ENCODE data around the gene BAIAP2. TPM values are rescaled to one million over a fixed set of nuclear protein-coding genes. Genes with fewer than 3 reads are reported as not detected.
"Not testable (repeated sequence)": the region's sequence is repeated elsewhere in the genome, so short reads cannot be mapped to it uniquely, and the experiment has no call there.

The BAIAP2 gene
- total and polyA plus RNA-seq, 5 donors, result 20.5 to 39.5 (median 32.8) TPM

GRCh38 chr17:81025065-81025740 is 9.7 kb upstream of the BAIAP2 start:
- intact Hi-C loops (cut with DNase I), result loop anchor here in 2 of 4 donors (2.0 to 5.0 kb wide), 2 partner anchors 72 to 76 kb away; no protein-coding TSS in a partner anchor
- Histone ChIP-seq H3K27me3 (ENCODE audit: control insufficient read depth, insufficient read depth) (no peaks in the 10 kb centered on the region), H3K4me3 (ENCODE audit: low read length) (no peak overlapping the region), H3K27ac (ENCODE audit: low read length) (no peak overlapping the region), H3K9me3 (ENCODE audit: control insufficient read depth, low read length) (no peaks in the 10 kb centered on the region), H3K4me1 (ENCODE audit: control insufficient read depth, insufficient read depth, low read length) (peaks cover 3% of the 10 kb centered on the region)
- DNase-seq (peak in 2 of 3 donors; percentile 47 to 48), ATAC-seq (no peak)
- WGBS, result 77% methylated on average over 16 of the region's 16 CpGs

- WGBS, result 78% methylated on average over 22 of the region's 22 CpGs
- Histone ChIP-seq H3K4me1 (ENCODE audit: control insufficient read depth, insufficient read depth, low read length) (peaks cover 5% of the 10 kb centered on the region), H3K27ac (ENCODE audit: low read length) (no peak overlapping the region), H3K27me3 (ENCODE audit: control insufficient read depth, insufficient read depth) (no peaks in the 10 kb centered on the region), H3K4me3 (ENCODE audit: low read length) (no peak overlapping the region), H3K9me3 (ENCODE audit: control insufficient read depth, low read length) (no peaks in the 10 kb centered on the region)
- ATAC-seq, result no peak
- intact Hi-C loops (cut with DNase I), result loop anchor here in 2 of 4 donors (2.0 to 5.0 kb wide), 2 partner anchors 72 to 75 kb away; no protein-coding TSS in a partner anchor
- DNase-seq, result peak in 2 of 3 donors; percentile 42 to 57
Observed at GRCh38 chr17:81025741-81026129, 9.2 kb upstream of the BAIAP2 start.

- ATAC-seq (no peak), DNase-seq (peak in 2 of 3 donors; percentile 47 to 61)
- H3K9me3 ChIP-seq (ENCODE audit: control insufficient read depth, low read length), result no peaks in the 10 kb centered on the region
- peaks cover 8% of the 10 kb centered on the region for H3K4me1 ChIP-seq (ENCODE audit: control insufficient read depth, insufficient read depth, low read length)
- H3K4me3 ChIP-seq (ENCODE audit: low read length), result no peak overlapping the region
- intact Hi-C loops (cut with DNase I), result loop anchor here in 1 of 4 donors (5.0 kb wide), 1 partner anchor 71 kb away; no protein-coding TSS in a partner anchor
- no peak overlapping the region for H3K27ac ChIP-seq (ENCODE audit: low read length)
- 50% methylated on average over 31 of the region's 31 CpGs for WGBS
- H3K27me3 ChIP-seq (ENCODE audit: control insufficient read depth, insufficient read depth), result no peaks in the 10 kb centered on the region
Observed at GRCh38 chr17:81026266-81027036, 8.5 kb upstream of the BAIAP2 start.

- no peak for ATAC-seq
- Histone ChIP-seq H3K4me1 (ENCODE audit: control insufficient read depth, insufficient read depth, low read length) (peaks cover 12% of the 10 kb centered on the region), H3K4me3 (ENCODE audit: low read length) (no peak overlapping the region), H3K27ac (ENCODE audit: low read length) (no peak overlapping the region), H3K9me3 (ENCODE audit: control insufficient read depth, low read length) (no peaks in the 10 kb centered on the region), H3K27me3 (ENCODE audit: control insufficient read depth, insufficient read depth) (no peaks in the 10 kb centered on the region)
- 54% methylated on average over 15 of the region's 15 CpGs for WGBS
- intact Hi-C loops (cut with DNase I), result loop anchor here in 1 of 4 donors (5.0 kb wide), 1 partner anchor 70 kb away; no protein-coding TSS in a partner anchor
- DNase-seq, result peak in 2 of 3 donors; percentile 47 to 57
Observed at GRCh38 chr17:81027038-81027437, 7.9 kb upstream of the BAIAP2 start.

- no peak overlapping the region for H3K27ac ChIP-seq (ENCODE audit: low read length)
- no peak for ATAC-seq
- 54% methylated on average over 37 of the region's 37 CpGs for WGBS
- intact Hi-C loops (cut with DNase I), result loop anchor here in 1 of 4 donors (5.0 kb wide), 1 partner anchor 69 kb away; no protein-coding TSS in a partner anchor
- peak in 2 of 3 donors; percentile 50 to 56 for DNase-seq
- H3K4me3 ChIP-seq (ENCODE audit: low read length), result no peak overlapping the region
- no peaks in the 10 kb centered on the region for H3K9me3 ChIP-seq (ENCODE audit: control insufficient read depth, low read length)
- H3K27me3 ChIP-seq (ENCODE audit: control insufficient read depth, insufficient read depth), result no peaks in the 10 kb centered on the region
- peaks cover 12% of the 10 kb centered on the region for H3K4me1 ChIP-seq (ENCODE audit: control insufficient read depth, insufficient read depth, low read length)
Observed at GRCh38 chr17:81027591-81028505, 7.1 kb upstream of the BAIAP2 start.

GRCh38 chr17:81028506-81028858 is 6.5 kb upstream of the BAIAP2 start:
- intact Hi-C loops (cut with DNase I), result loop anchor here in 1 of 4 donors (5.0 kb wide), 1 partner anchor 69 kb away; no protein-coding TSS in a partner anchor
- no peaks in the 10 kb centered on the region for H3K27me3 ChIP-seq (ENCODE audit: control insufficient read depth, insufficient read depth)
- H3K4me3 ChIP-seq (ENCODE audit: low read length), result no peak overlapping the region
- DNase-seq, result peak in 2 of 3 donors; percentile 38 to 40
- ATAC-seq, result no peak
- H3K4me1 ChIP-seq (ENCODE audit: control insufficient read depth, insufficient read depth, low read length), result peaks cover 12% of the 10 kb centered on the region
- no peaks in the 10 kb centered on the region for H3K9me3 ChIP-seq (ENCODE audit: control insufficient read depth, low read length)
- 30% methylated on average over 12 of the region's 12 CpGs for WGBS
- H3K27ac ChIP-seq (ENCODE audit: low read length), result no peak overlapping the region

GRCh38 chr17:81029859-81030258 is 5.1 kb upstream of the BAIAP2 start:
- H3K27ac ChIP-seq (ENCODE audit: low read length), result no peak overlapping the region
- no peaks in the 10 kb centered on the region for H3K9me3 ChIP-seq (ENCODE audit: control insufficient read depth, low read length)
- ATAC-seq (no peak), DNase-seq (peak in 2 of 3 donors; percentile 27 to 31)
- intact Hi-C loops (cut with DNase I), result loop anchor here in 1 of 4 donors (5.0 kb wide), 1 partner anchor 67 kb away; no protein-coding TSS in a partner anchor
- no peak overlapping the region for H3K4me3 ChIP-seq (ENCODE audit: low read length)
- WGBS, result 92% methylated on average over 11 of the region's 11 CpGs
- no peaks in the 10 kb centered on the region for H3K27me3 ChIP-seq (ENCODE audit: control insufficient read depth, insufficient read depth)
- peaks cover 12% of the 10 kb centered on the region for H3K4me1 ChIP-seq (ENCODE audit: control insufficient read depth, insufficient read depth, low read length)

GRCh38 chr17:81030312-81030711 is 4.6 kb upstream of the BAIAP2 start:
- H3K4me1 ChIP-seq (ENCODE audit: control insufficient read depth, insufficient read depth, low read length), result peaks cover 12% of the 10 kb centered on the region
- WGBS, result 95% methylated on average over 9 of the region's 9 CpGs
- H3K4me3 ChIP-seq (ENCODE audit: low read length); intact Hi-C loops (cut with DNase I); H3K27me3 ChIP-seq (ENCODE audit: control insufficient read depth, insufficient read depth); H3K27ac ChIP-seq (ENCODE audit: low read length); ATAC-seq; H3K9me3 ChIP-seq (ENCODE audit: control insufficient read depth, low read length): not testable (repeated sequence)
- peak in 2 of 3 donors; percentile 42 to 49 for DNase-seq

- H3K4me3 ChIP-seq (ENCODE audit: low read length), result no peak overlapping the region
- intact Hi-C loops (cut with DNase I), result no loop called here
- H3K9me3 ChIP-seq (ENCODE audit: control insufficient read depth, low read length), result no peaks in the 10 kb centered on the region
- peaks cover 12% of the 10 kb centered on the region for H3K4me1 ChIP-seq (ENCODE audit: control insufficient read depth, insufficient read depth, low read length)
- ATAC-seq (peak; percentile 42 to 61), DNase-seq (peak; percentile 57 to 81 (median 78))
- 46% methylated on average over 32 of the region's 32 CpGs for WGBS
- peak overlapping the region; percentile 32 for H3K27ac ChIP-seq (ENCODE audit: low read length)
- no peaks in the 10 kb centered on the region for H3K27me3 ChIP-seq (ENCODE audit: control insufficient read depth, insufficient read depth)
Observed at GRCh38 chr17:81030741-81031565, 4.0 kb upstream of the BAIAP2 start.
